Neural crest cell (in vitro differentiated cells): Measurements from ENCODE around the gene RUVBL1. TPM values are rescaled to one million over a fixed set of nuclear protein-coding genes. Genes with fewer than 3 reads are reported as not detected.

Source experiments
- DNase-seq: peaks from one replicate; pipeline ENCODE4 v3.0.0; 2021; ENCODE audit warnings: low read depth, mixed read lengths, low spot score
- H3K27ac Mint-ChIP-seq: one replicate; pipeline ENCODE4 v1.8.0; 2021; ENCODE audit warnings: mild to moderate bottlenecking, mixed read lengths; ENCODE audit not compliant: unreplicated experiment
- H3K27me3 Mint-ChIP-seq: 2 replicates; pipeline ENCODE4 v1.8.0; 2021; ENCODE audit warnings: low read depth, mild to moderate bottlenecking, mixed read lengths
- H3K36me3 Mint-ChIP-seq: 2 replicates; pipeline ENCODE4 v1.8.0; 2021; ENCODE audit warnings: low read depth, mild to moderate bottlenecking, mixed read lengths
- H3K4me1 Mint-ChIP-seq: 2 replicates; pipeline ENCODE4 v1.8.0; 2021; ENCODE audit warnings: mixed read lengths
- H3K4me3 Mint-ChIP-seq: one replicate; pipeline ENCODE4 v1.8.0; 2021; ENCODE audit warnings: mild to moderate bottlenecking, mixed read lengths
- H3K9me3 Mint-ChIP-seq: 2 replicates; pipeline ENCODE4 v1.8.0; 2021; ENCODE audit warnings: mixed read lengths
- CTCF ChIP-seq: fragments of 200-600 bp; sonication (generic); conservative IDR thresholded peaks from 2 replicates; pipeline ENCODE4 v1.5.0; 2021; ENCODE audit warnings: antibody characterized with exemption, mild to moderate bottlenecking
- total RNA-seq: library from RNA; stranded (reverse); gene quantifications from 2 replicates; pipeline ENCODE4 v1.2.1, GENCODE V29; 2021

The RUVBL1 gene
- total RNA-seq, 1 donor from 2014 or later, result 93.1 TPM

DNA sequence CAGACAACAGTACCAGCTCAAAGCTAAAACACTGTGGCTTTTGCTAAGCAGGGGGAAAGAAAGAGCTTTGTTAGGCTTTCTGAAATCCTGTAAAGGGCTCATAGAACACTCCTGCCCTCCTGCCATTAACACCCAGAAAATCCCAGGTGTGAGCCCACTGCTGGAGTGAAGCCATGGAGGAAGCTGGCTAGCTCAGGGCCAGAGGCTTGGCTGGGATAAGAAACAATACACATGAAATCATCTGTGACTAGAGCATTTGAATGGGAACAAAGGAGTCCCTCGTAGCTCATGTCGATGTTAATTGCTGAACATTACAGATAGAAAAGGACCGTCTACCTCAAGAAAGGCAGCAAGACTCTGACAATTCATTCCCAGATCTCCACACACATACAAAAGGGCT, 23.5 kb downstream of the RUVBL1 start:
- no peak overlapping the region for H3K4me3 Mint-ChIP-seq
- H3K4me1 Mint-ChIP-seq, result no peaks in the 10 kb centered on the region
- TF ChIP-seq CTCF, result no peak
- no peak for DNase-seq
- peaks cover 7% of the 10 kb centered on the region for H3K36me3 Mint-ChIP-seq
- H3K27ac Mint-ChIP-seq, result no peak overlapping the region
- H3K9me3 Mint-ChIP-seq, result no peaks in the 10 kb centered on the region
- no peaks in the 10 kb centered on the region for H3K27me3 Mint-ChIP-seq

DNA sequence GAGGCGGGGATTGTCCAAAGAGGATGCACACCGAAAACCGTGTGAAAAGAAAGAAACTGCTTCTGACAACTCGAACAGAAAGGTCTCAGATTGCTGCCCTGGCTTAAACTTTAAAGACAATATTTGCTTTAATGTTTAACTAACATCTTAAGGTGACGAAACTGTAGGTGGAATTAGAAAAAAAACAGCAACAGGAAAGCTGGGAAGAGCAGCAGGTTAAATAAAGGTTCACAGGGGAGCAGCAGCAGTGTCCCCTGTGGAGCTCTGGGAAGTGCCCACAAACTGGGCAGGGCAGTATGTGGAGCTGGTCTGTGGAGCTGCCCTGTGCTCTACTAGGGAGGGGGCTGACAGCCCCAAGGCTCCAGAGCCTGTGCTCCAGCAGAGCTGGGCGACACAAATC, 25.4 kb downstream of the RUVBL1 start:
- no peak overlapping the region for H3K4me3 Mint-ChIP-seq

DNA sequence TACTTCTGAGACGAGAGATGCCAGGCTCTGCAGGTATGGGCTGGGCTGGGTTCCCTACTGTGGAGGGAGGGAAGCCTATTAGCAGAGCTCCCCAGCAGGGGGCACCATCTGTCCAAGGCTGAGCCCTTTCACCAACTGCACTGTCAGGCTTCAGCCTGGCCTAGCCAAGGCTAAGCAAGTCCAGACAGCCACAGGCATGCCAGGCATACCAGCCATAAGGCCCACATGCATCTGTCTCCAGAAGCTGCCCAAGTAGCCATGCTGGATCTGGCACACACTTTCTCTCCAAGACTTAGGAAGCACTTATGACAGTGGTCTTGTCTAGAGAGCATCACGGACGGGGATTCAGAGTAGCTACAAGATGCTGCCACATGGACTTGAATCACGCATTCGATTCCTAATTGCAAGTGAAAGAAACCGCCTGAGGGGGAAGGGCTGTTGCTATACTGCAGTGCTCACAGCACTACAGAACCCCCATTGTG, 28.3 kb downstream of the RUVBL1 start:
- peak; percentile 86 for TF ChIP-seq CTCF
- Mint-ChIP-seq H3K4me3 (no peak overlapping the region), H3K4me1 (no peaks in the 10 kb centered on the region), H3K27ac (no peak overlapping the region), H3K36me3 (peaks cover 7% of the 10 kb centered on the region), H3K27me3 (no peaks in the 10 kb centered on the region), H3K9me3 (no peaks in the 10 kb centered on the region)
- DNase-seq, result peak; percentile 77

More for the DNA sequence above, 25.4 kb downstream of the RUVBL1 start:
- H3K9me3 Mint-ChIP-seq, result no peaks in the 10 kb centered on the region
- H3K4me1 Mint-ChIP-seq, result no peaks in the 10 kb centered on the region
- no peaks in the 10 kb centered on the region for H3K27me3 Mint-ChIP-seq
- H3K27ac Mint-ChIP-seq, result no peak overlapping the region
- TF ChIP-seq CTCF, result no peak
- H3K36me3 Mint-ChIP-seq, result peaks cover 7% of the 10 kb centered on the region
- DNase-seq, result no peak

DNA sequence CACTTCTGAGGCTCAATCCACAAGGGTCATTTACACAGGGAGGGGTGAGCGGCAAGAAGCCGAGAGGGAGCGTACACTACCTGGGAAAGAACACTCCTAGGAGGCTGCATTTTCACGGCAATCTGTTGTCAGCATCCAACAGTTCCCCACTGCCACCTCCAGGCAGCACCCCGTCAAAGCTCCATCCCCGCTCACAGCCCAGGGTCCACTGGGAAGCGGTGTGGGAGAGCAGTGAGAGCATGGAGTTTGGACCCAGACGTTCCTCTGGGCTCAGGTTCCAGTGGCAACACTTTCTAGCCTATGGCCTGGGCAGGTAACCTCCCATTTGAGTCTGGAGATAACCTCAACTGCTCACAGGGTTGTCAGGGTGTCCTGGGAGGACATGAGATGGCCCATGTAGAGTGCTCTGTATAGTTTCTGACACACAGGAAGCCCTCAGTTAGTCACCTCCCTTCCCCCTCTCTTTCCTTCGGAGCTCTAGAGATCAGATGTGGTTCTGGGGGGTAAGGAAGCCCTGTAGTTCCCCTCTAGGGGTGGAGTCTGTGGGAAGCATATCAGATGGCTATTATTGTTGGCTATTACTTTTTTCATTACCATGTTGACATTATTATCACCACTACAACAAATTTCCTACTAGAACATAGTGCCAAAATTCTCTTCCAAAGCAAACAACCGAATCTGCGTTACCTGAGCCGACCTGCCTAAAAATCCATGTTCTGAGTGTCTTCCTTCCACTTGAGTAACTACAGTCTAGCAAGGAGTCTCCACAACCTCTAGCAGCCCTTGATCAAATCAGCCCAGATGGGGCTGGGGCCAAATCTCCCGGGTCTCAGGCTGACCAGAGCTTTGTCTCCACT, 29.1 kb downstream of the RUVBL1 start:
- peaks cover 7% of the 10 kb centered on the region for H3K36me3 Mint-ChIP-seq
- H3K4me3 Mint-ChIP-seq, result no peak overlapping the region
- no peak for TF ChIP-seq CTCF
- H3K27me3 Mint-ChIP-seq, result no peaks in the 10 kb centered on the region
- H3K4me1 Mint-ChIP-seq, result no peaks in the 10 kb centered on the region
- no peak overlapping the region for H3K27ac Mint-ChIP-seq
- no peak for DNase-seq
- no peaks in the 10 kb centered on the region for H3K9me3 Mint-ChIP-seq

DNA sequence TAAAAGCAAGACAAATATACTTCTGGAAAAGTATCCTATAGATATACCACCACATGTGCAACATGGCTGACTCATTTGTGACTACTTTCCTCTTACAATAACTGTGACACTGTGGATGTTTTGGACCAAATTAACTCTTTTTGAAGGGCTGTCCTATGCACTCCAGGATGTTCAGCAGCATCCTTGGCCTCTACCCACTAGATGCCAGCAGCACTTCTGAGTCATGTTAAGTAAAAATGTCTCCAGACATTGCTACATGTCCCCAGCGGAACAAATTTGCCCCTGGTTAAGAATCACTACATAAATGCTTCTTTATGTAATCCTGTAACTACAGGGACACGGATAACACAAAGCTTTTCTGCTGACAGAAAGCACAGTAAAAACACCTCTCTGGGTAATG, 32.0 kb downstream of the RUVBL1 start:
- H3K27me3 Mint-ChIP-seq, result no peaks in the 10 kb centered on the region
- H3K27ac Mint-ChIP-seq, result no peak overlapping the region
- DNase-seq, result no peak
- TF ChIP-seq CTCF, result no peak
- peaks cover 8% of the 10 kb centered on the region for H3K36me3 Mint-ChIP-seq
- no peak overlapping the region for H3K4me3 Mint-ChIP-seq
- no peaks in the 10 kb centered on the region for H3K9me3 Mint-ChIP-seq
- no peaks in the 10 kb centered on the region for H3K4me1 Mint-ChIP-seq
